Islet of Langerhans (tissue), 1 donor: ENCODE results near the gene TRAK2.
"Not testable (repeated sequence)": the region's sequence is repeated elsewhere in the genome, so short reads cannot be mapped to it uniquely, and the experiment has no call there.

ENCODE experiments used
- FAIRE-seq: peaks from one replicate; lab custom pipeline; 2011; peaks lifted over from hg19 to GRCh38; lab: Jason Lieb, UNC

The TRAK2 gene, protein sequence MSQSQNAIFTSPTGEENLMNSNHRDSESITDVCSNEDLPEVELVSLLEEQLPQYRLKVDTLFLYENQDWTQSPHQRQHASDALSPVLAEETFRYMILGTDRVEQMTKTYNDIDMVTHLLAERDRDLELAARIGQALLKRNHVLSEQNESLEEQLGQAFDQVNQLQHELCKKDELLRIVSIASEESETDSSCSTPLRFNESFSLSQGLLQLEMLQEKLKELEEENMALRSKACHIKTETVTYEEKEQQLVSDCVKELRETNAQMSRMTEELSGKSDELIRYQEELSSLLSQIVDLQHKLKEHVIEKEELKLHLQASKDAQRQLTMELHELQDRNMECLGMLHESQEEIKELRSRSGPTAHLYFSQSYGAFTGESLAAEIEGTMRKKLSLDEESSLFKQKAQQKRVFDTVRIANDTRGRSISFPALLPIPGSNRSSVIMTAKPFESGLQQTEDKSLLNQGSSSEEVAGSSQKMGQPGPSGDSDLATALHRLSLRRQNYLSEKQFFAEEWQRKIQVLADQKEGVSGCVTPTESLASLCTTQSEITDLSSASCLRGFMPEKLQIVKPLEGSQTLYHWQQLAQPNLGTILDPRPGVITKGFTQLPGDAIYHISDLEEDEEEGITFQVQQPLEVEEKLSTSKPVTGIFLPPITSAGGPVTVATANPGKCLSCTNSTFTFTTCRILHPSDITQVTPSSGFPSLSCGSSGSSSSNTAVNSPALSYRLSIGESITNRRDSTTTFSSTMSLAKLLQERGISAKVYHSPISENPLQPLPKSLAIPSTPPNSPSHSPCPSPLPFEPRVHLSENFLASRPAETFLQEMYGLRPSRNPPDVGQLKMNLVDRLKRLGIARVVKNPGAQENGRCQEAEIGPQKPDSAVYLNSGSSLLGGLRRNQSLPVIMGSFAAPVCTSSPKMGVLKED

DNA sequence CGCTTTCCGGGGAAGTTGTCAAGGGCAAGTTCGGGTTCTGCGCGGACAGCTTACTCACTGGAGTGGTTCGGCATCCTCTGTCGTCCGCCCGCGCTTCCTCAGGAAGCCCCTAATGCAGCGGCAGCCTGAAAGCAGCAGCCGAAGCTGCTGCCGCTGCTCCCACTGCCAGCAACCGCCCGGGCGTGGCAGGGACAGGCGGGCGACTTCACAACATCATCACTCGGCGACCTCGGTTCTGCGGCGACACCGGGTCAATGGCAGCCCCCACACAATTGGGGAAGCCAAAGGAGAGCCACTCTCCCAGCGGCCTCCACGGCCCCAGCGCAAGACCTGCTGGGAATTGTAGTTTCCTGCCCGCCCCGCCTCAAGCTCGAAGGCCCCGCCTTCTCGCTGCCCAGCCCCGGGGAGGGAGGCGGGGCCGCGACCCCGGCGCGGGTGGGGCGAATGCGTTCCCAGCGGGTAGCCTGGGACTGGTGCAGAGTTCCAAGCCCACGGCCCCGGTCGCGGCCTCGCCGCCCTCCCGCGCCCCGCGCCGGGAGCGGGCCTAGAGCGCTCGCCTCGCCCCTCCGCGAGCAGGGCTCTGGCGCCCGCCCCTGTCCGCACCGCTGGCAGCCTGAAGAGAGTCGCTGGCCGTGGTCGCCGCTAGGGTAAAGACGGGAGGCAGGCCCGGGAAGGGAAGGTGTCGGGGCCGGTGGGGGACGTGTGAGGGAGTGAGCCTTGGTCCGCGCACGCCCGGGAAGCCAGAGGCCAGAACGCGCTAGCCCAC lies at the start of gene TRAK2, which contains the start of gene STRADB:
TRAK2 (minus strand) TSS at position 167 of the 766 bp plus-strand sequence. CDS start 30,951 bp downstream, outside the sequence.
STRADB (plus strand) TSS at position 449 of the 766 bp plus-strand sequence. CDS start 3,101 bp downstream, outside the sequence.
- no peak for FAIRE-seq

DNA sequence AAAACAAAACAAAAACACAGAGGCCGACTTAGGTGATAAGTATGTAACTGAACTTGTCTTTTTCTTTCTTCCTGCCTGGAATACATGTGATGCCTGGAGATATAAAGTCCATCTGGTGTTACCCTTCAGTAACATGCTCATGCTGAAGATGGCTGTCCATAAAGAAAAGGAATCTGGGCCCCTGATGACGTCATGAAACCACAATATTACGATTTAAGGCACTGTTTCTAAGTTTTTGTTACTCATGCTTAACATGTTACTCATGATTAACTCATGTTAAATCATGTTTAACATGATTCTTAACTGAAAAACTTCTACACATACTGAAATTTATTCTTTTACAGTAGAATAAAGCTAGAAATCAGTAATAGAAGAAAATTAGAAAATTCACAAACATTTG lies 49.3 kb upstream of the TRAK2 start:
- FAIRE-seq = no peak

DNA sequence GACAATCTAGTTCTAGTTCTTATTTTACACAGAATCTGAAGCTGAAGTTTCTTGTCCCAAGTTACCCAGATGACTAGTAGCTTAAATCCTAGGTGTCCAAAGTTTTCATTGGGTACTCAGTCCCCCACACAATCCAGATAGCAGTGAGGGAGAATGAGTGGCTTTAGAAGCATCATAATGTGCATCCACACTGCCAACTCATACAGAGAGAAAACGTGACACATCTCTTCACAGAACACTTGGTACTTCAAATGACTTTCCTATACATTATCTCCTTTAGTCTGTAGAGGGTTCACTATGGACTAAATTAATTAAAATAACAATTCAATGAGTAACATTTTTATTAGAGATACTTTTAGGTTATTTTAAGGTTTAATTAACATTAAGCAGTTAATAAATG lies 45.5 kb upstream of the TRAK2 start:
- no peak for FAIRE-seq

DNA sequence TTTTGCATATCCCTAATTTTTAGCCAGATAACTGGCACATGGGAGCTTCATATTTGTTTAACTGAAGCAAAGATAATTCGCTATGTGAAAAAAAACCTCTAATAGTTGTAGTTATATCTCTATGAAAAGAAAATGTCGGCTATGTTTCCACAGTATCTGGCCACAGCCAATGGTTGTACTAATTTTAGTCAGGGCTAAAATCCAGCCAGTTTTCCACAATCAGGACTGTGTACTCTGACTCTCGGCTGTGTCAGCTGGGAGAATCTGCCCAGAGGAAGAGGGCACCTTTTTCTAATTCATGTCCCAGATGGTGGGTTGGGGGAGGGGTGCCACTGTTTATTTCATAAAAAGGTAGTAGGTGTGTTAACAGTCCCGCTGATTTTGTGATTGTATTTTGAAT lies 39.0 kb upstream of the TRAK2 start:
- no peak for FAIRE-seq

DNA sequence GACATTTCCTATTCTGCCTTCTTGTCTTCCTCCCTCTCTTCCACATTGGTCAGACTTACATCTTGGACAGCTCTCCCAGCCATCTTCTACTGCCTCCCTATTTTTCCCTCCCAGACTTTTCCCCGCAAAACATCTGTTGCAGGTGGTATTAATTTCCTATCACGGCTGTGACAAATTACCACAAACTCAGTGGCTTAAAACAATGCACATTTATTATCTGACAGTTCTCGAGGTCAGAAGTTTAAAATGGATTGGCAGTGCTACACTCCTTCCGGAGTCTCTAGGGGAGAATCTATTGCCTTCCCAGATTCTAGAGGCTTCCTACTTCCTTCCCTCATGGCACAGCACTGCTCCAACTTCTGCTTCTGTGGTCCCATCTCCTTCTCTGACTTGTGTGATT lies 33.5 kb upstream of the TRAK2 start:
- FAIRE-seq = no peak

DNA sequence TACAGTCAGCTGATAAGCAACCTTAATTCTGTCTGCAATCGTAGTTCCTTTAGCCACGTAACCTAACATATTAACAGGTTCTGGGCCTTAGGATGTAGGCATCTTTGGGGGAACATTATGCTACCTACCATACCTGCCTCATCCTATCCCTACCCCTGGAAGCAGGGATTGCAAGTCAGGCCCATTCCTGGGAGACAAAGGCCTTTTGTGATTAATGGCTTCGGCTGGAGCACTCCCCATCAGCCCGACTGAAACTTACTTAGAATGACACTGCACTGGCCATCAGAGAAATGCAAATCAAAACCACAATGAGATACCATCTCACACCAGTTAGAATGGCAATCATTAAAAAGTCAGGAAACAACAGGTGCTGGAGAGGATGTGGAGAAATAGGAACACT lies 32.5 kb upstream of the TRAK2 start:
- FAIRE-seq = not testable (repeated sequence)

DNA sequence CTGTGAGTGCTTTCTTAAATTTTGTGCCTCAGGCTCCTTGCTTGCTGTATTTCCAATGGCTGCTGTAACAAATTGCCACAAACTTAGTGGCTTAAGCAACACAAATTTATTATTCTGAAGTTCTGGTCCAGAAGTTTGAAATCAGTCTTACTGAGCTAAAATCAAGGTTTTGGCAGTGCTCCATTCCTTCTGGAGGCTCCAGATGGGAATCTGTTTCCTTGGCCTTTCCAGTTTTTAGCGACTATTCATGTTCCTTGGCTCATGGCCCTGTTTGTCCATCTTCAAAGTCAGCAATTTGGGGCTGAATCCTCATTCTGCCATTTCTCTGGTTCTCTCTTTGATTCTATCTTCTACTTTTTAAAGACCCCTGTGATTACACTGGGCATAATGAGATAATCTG lies 32.1 kb upstream of the TRAK2 start:
- FAIRE-seq = no peak

DNA sequence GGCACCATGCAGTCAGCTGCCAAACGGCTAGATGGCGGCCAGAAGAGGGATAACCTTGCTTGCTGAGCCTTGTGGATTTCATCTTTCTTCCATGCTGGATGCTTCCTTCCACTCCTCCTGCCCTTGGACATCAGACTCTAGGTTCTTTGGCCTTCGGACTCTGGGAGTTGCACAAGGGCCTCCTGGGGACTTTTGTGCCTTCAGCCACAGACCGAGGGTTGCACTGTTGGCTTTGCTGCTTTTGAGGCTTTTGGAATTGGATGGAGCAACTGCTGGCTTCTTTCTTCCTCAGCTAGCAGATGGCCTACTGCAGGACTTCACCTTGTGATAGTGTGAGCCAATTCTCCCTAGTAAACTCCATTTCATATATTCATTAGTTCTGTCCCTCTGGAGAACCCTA lies 31.3 kb upstream of the TRAK2 start:
- FAIRE-seq = no peak

DNA sequence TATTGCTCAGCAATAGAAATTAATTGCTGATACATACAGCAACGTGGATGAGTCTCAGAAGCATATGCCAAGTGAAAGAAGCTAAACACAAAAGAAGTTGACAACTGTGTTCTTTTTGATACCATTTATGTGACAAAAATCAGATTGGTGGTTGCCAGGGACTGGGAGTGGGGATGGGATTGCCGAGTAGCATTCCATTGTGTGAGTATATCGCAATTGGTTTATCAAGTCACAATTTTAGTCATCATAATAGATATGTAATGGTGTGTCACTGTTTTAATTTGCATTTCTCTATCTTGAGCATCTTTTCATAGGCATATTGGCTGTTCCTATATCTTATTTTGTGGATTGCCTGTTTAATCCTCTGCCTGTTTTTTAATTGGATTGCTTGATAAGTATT lies 21.2 kb upstream of the TRAK2 start:
- no peak for FAIRE-seq

DNA sequence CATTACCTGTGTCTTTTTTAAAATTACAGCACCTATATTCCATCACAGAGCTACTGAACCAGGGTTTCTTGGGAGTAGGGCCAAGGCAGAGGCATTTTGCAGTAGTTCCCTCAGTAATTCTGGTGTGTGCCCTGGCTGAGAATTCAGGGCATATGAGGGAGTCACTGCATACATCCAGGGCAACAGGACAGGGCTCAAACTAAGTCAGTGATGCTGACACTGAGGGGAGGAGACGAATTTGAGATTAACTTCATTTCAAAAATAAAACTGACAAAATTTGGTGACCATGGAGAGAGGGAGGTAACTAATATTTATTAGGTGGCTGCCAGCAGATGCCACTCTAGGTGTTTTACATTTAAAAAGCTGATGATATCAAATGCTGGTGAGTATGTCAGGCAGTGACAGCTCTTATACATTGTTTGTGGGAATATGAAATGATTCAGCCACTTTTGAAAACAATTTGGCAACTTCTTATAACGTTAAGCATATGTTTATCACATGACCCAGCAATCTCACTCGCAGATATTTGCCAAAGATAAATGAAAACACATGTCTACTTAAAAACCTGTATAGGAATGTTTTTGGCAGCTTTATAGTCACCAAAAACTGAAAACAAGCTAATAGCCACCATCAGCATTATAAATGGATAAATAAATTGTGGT lies 20.6 kb upstream of the TRAK2 start:
- no peak for FAIRE-seq

DNA sequence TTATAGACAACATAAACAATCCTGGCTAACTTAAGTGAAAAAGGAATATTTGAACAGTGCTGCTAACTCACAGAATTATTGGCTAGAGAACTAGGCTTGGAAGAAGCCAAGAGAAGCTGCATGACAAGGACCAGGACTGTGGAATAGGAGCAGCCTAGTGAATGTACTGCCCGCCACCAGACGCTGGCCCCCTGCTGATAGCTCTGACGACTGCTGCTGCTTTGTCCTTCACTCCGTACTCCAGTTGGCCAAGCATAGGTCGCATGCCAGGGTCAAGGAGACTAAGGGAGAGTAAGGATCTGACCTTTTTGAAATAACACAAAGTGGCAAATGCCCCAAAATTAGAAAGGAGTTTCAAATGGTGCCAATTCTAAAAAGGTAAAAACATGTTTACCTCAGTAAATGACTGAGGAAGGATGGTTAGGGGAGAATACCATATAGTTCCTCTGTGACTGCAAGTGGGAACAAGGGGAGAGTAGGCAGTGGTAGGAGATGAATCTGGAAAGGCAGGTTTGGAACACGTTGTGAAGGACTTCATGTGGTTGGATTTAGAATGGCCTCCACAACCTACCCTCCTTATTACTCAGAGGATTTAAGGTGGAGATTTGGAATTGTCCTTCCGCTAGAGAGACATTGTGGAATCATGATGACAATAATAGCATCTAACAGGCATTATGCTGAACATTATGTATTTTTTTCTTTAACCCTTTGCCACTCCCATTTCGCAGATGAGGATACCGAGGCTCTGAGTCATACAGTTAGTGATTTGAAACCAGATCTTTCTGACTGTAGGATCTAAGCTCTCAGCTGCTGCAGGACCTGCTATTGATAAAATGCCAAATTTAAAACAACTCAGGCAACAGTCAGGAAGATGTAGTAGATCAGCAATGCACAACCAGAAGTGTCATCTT lies 19.8 kb upstream of the TRAK2 start:
- FAIRE-seq = no peak

DNA sequence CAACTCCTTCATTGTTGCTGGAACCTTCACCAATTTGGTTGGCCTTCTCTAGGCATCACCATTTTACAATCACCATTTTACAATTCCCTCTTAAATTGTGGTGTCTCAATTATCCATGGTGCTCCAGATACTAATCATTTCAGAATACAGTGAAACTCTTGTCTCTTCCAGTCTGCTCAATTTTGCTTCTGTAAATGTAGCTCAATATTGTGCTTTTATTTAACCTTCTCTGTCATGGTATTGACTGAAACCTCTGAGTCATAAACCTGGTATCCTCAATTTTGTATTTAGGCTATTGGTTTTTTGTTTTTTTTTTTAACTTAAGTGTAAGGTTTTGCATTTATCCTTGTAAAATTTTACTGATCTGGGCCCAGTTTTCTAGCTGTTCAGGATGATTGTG lies 16.4 kb upstream of the TRAK2 start:
- FAIRE-seq = peak; percentile 58

DNA sequence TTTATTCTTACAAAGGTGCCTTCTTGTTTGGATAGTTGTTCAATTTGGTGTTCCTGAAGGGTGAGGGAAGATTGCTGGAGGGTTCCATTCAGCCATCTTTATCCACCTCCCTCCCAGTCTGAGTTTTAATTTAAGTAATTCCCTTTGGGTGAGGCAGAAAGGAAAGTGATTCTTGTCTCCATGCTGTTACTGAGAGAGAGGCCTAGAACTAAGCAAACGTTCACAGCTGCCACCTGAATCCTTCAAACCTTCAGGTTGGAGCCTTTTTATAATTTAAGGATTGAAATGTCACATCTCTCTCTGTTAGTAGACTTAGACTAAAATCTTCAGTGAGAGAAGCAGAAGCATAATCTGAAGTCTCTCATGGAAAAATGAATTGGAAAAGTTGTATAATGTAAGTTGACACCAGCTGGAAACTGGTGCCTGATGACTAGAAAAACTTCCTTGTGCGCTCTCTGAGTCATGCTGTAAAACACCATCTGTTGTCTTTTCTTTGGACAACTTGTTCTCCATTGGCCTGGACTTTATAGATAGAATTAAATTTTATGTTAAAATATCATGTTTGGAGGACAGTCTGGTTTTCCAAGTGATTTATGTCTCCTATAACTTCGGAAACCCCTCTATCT lies 14.9 kb upstream of the TRAK2 start:
- peak; percentile 91 for FAIRE-seq

DNA sequence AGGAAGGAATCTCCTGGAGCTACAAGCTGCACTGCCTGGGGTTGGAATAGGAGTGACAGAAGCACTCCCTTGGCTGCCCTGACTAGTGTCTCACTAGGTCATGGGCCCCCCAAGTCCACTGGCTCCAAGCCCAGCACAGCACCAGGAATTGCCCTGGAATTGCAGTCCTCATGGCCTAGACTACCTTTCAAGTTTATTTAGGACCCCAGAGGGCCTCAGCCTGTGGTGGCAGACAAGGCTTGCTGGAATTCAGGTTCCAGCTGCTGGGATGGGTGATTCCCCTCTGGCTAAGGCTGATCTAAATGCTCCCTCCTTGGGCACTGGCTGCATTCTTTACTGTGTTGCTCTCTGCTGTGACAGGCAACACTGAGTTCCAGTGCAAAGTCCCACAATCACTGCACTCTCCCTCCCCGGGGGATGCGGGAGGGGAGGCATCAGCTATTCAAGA lies 14.3 kb upstream of the TRAK2 start:
- no peak for FAIRE-seq

DNA sequence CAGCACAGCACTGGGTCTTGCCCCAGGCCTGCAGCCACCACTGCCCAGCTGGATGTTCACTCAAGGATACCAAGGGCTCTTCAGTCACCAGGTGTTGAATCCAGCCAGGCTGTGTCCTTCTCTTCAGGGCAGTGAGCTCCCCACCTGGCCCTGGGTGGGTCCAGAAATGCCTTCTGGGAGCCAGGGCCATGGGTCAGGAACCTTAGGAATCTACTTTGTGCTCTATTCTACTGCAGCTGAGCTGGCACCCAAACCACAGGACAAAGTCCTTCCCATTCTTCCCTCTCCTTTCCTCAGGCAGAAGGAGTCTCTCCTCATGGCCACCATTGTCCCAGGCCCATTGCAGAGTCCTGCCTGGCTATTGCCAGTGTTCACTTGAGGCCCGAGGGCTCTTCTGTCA lies 13.3 kb upstream of the TRAK2 start:
- no peak for FAIRE-seq

DNA sequence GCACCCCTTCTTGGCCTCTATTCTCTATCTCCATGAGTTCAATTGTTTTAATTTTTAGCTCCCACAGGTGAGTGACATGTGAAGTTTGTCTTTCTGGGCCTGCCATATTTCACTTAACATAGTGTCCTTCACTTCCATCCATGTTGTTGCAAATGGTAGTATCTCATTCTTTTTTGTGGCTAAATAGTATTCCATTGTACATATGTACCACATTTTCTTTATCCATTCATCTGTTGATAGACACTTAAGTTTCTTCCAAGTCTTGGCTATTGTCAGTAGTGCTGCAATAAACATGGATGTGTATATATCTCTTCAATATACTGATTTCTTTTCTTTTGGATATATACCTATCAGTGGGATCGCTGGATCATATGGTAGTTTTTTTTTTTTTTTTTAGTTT lies 9.3 kb upstream of the TRAK2 start:
- no peak for FAIRE-seq

DNA sequence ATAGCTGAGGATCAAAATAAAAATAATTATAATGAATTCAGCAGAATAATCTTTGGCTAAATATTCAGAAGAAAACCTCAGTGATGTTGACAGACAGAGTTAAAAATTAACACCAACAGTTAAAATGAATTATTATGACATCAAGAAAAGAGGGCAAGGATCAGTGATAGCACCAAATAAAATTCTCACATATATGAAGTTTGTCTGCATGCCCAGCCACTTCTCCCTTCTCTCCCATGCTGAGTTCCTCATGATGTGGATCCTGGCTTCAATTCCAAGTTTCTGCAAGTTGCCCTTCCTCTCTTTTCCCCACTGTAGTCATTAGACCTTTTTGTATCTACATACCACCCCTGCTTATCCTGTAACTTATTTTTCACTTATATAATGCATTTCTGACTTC lies 7.1 kb upstream of the TRAK2 start:
- no peak for FAIRE-seq

DNA sequence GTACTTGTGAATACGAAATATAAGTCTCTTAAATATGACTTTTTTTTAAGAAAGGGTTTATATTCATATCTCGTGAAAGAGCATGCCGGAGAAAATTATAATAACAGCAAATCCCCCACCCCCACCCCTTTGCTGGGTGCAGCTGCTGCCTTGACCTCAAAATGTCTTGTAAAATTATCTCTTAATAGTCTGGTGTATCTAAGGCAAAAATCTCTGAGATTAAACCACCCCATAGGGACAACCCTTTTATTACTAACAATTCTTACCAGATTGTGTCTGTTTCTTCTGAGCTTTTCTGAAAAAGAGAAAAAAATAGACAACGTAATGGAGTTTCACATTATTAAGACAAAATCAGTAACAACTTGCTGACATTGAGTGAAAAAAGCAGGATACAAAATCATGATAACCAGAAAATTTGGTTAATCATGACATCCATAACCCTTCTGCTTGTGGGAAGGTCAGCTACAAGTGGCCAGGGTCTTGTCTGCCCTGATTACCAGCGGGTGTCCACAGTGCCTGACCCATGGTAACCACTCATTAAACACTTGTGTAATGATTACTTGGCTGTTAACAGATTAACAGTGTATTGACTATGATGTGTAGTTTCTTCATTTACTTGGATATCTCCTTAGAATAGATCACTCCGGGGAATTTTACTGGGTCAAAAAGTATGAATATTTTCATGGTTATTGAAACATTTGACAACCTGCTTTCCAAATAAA lies 1.8 kb upstream of the TRAK2 start:
- no peak for FAIRE-seq

DNA sequence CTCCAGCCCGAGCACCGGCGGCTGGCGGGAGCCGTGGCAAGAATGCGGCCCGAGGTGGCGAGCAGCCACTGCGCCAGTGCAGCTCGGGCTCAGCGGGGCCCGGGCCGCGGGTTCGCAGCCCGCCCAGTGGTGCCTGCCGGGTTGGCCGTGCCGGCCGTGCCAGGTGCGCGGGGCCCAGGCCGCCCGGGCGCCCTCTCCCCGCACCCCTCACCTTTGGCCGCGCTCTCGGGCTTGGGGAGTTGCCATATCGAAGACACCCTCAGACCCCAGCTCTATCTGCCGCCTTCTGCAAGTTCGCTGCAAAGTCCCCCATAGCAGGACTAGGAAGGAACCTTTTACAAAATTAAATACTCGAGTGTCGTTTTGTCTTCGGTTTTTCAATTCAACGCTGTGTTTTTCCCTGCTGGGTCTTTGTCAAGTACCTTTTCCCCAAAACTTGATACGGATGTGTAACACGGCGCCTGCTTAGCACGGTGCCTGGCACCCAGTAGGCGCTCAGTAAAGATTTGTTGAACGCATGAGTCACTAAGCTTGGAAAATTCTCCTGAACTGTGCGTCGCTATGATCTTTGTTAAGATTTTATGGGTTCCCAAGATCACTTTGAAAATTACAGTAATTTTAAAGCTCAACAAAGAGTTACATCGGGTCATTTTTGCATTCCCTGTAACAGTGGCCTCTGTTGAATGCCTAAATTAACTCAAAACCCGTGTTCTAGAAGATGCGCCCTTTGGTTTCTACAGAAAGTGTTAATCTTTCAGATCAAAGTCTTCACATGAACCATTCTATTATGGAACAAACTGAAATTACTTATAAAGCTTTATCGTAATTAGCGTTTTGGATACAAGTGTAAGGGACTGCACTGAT lies 1.0 kb upstream of the TRAK2 start:
- FAIRE-seq = peak; percentile 71
